Astrocyte (in vitro differentiated cells and primary cell): ENCODE measurements around the gene HOXD9. TPM values are rescaled to one million over a fixed set of nuclear protein-coding genes. Genes with fewer than 3 reads are reported as not detected.

Source experiments
- DNase-seq: peaks from one replicate; pipeline ENCODE4 v3.0.0-alpha.2; 2010; ENCODE audit warnings: low read depth
- FAIRE-seq: peaks from 2 replicates; lab custom pipeline; 2011; peaks lifted over from hg19 to GRCh38; lab: Jason Lieb, UNC
- H2AFZ ChIP-seq: 2 replicates; pipeline ENCODE4 v1.6.0; 2012; ENCODE audit warnings: low read depth, low read length, inconsistent platforms
- H3K27ac ChIP-seq: 2 replicates; pipeline ENCODE4 v1.5.1; 2011; ENCODE audit warnings: low read depth, low read length, inconsistent platforms
- H3K27me3 ChIP-seq: 2 replicates; pipeline ENCODE4 v1.6.0; 2011; ENCODE audit warnings: low read length, inconsistent platforms; ENCODE audit not compliant: insufficient read depth
- H3K36me3 ChIP-seq: 2 replicates; pipeline ENCODE4 v1.5.1; 2011; ENCODE audit warnings: low read length, inconsistent platforms; ENCODE audit not compliant: insufficient read depth
- H3K4me1 ChIP-seq: 2 replicates; pipeline ENCODE4 v1.5.1; 2011; ENCODE audit warnings: low read length, inconsistent platforms; ENCODE audit not compliant: insufficient read depth
- H3K4me2 ChIP-seq: 2 replicates; pipeline ENCODE4 v1.6.0; 2012; ENCODE audit warnings: low read length, inconsistent platforms
- H3K4me3 ChIP-seq: 2 replicates; pipeline ENCODE4 v1.5.1; 2011; ENCODE audit warnings: low read depth, mild to moderate bottlenecking, low read length, inconsistent platforms; ENCODE audit not compliant: insufficient read depth
- H3K79me2 ChIP-seq: 2 replicates; pipeline ENCODE4 v1.6.0; 2012; ENCODE audit warnings: mild to moderate bottlenecking, low read length, inconsistent platforms; ENCODE audit not compliant: insufficient read depth
- H3K9ac ChIP-seq: 2 replicates; pipeline ENCODE4 v1.6.0; 2012; ENCODE audit warnings: mild to moderate bottlenecking, low read length, inconsistent platforms
- H3K9me3 ChIP-seq: 2 replicates; pipeline ENCODE4 v1.5.1; 2012; ENCODE audit warnings: low read depth, mild to moderate bottlenecking, low read length, inconsistent platforms; ENCODE audit not compliant: insufficient read depth
- H4K20me1 ChIP-seq: 2 replicates; pipeline ENCODE4 v1.6.0; 2012; ENCODE audit warnings: low read length, inconsistent platforms; ENCODE audit not compliant: insufficient read depth
- H3K27ac Mint-ChIP-seq: one replicate; pipeline ENCODE4 v1.8.0; 2021; ENCODE audit warnings: mild to moderate bottlenecking, mixed read lengths; ENCODE audit not compliant: unreplicated experiment
- H3K27me3 Mint-ChIP-seq: one replicate; pipeline ENCODE4 v1.8.0; 2021; ENCODE audit warnings: low read depth, mixed read lengths; ENCODE audit not compliant: unreplicated experiment
- H3K36me3 Mint-ChIP-seq: one replicate; pipeline ENCODE4 v1.8.0; 2021; ENCODE audit warnings: low read depth, mixed read lengths; ENCODE audit not compliant: unreplicated experiment
- H3K4me1 Mint-ChIP-seq: one replicate; pipeline ENCODE4 v1.8.0; 2021; ENCODE audit warnings: low read depth, mixed read lengths; ENCODE audit not compliant: unreplicated experiment
- H3K4me3 Mint-ChIP-seq: one replicate; pipeline ENCODE4 v1.8.0; 2021; ENCODE audit warnings: mild to moderate bottlenecking, moderate library complexity, mixed read lengths; ENCODE audit not compliant: unreplicated experiment
- H3K9me3 Mint-ChIP-seq: one replicate; pipeline ENCODE4 v1.8.0; 2021; ENCODE audit warnings: mild to moderate bottlenecking, mixed read lengths; ENCODE audit not compliant: unreplicated experiment
- EZH2 ChIP-seq: IDR thresholded peaks from 2 replicates; pipeline ENCODE4 v1.6.1; 2012; ENCODE audit warnings: mild to moderate bottlenecking, low read length, inconsistent platforms; ENCODE audit not compliant: insufficient read depth
- total RNA-seq: library from RNA; stranded (reverse); gene quantifications from 2 replicates; pipeline ENCODE4 v1.2.1, GENCODE V29; 2021
- TF ChIP-seq, protein P1 (sequence below): IDR thresholded peaks from 2 replicates; pipeline ENCODE4 v1.5.1; 2011; ENCODE audit warnings: low read depth, mild to moderate bottlenecking, inconsistent platforms, low read length, moderate library complexity; ENCODE audit not compliant: insufficient read depth

HOXD9 gene
- total RNA-seq, 1 donor from 2014 or later: not detected

DNA sequence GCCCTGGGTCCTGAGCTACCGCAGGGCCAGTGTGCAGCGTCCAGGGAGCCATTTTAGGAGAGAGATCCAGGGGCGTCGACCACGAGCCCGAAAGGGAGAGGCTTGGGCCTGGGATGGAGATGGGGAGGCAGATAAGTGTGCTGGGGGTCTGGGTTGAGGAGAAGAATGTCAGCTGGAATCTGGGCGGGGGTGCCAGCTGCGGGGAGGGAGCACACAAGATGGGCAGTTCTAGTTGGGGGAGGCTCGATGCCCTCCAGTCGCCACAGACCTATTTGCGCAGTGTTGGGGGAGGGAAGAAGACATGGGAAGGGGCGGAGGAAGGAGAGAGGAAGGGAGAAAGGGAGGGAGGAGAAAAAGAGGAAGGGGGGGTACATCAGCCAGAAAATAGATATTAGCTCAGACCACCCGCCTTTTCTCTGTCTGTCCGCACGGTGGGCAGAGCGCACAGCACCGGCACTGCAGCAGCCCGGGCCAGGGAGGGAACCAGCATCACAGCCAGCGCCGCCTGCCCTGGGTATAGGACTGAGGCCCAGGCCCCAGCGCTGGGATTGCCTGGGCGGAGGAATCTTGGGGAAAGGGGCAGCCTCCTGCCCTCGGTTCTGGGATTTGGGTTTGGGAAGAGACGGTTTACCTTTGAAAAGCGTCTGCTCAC lies 17.3 kb upstream of the HOXD9 start:
- H3K9ac ChIP-seq: no peak overlapping the region
- peaks cover 4% of the 10 kb centered on the region for H3K4me1 Mint-ChIP-seq
- H3K36me3 ChIP-seq: no peaks in the 10 kb centered on the region
- no peak overlapping the region for H3K4me3 ChIP-seq
- H2AFZ ChIP-seq: no peak overlapping the region
- peaks cover 21% of the 10 kb centered on the region for H3K9me3 ChIP-seq
- peak overlapping the region; percentile 72 for H3K27ac Mint-ChIP-seq
- peaks cover 83% of the 10 kb centered on the region for H3K27me3 Mint-ChIP-seq
- no peaks in the 10 kb centered on the region for H3K36me3 Mint-ChIP-seq
- peaks cover 87% of the 10 kb centered on the region for H3K27me3 ChIP-seq
- peaks cover 23% of the 10 kb centered on the region for H3K9me3 Mint-ChIP-seq
- H3K4me3 Mint-ChIP-seq: no peak overlapping the region
- DNase-seq (no peak), FAIRE-seq (no peak)
- H3K79me2 ChIP-seq: no peaks in the 10 kb centered on the region
- no peak overlapping the region for H3K4me2 ChIP-seq
- TF ChIP-seq, protein P1, sequence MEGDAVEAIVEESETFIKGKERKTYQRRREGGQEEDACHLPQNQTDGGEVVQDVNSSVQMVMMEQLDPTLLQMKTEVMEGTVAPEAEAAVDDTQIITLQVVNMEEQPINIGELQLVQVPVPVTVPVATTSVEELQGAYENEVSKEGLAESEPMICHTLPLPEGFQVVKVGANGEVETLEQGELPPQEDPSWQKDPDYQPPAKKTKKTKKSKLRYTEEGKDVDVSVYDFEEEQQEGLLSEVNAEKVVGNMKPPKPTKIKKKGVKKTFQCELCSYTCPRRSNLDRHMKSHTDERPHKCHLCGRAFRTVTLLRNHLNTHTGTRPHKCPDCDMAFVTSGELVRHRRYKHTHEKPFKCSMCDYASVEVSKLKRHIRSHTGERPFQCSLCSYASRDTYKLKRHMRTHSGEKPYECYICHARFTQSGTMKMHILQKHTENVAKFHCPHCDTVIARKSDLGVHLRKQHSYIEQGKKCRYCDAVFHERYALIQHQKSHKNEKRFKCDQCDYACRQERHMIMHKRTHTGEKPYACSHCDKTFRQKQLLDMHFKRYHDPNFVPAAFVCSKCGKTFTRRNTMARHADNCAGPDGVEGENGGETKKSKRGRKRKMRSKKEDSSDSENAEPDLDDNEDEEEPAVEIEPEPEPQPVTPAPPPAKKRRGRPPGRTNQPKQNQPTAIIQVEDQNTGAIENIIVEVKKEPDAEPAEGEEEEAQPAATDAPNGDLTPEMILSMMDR: no peak
- no peak for TF ChIP-seq EZH2
- no peak overlapping the region for H3K27ac ChIP-seq
- no peaks in the 10 kb centered on the region for H3K4me1 ChIP-seq
- peaks cover 4% of the 10 kb centered on the region for H4K20me1 ChIP-seq

DNA sequence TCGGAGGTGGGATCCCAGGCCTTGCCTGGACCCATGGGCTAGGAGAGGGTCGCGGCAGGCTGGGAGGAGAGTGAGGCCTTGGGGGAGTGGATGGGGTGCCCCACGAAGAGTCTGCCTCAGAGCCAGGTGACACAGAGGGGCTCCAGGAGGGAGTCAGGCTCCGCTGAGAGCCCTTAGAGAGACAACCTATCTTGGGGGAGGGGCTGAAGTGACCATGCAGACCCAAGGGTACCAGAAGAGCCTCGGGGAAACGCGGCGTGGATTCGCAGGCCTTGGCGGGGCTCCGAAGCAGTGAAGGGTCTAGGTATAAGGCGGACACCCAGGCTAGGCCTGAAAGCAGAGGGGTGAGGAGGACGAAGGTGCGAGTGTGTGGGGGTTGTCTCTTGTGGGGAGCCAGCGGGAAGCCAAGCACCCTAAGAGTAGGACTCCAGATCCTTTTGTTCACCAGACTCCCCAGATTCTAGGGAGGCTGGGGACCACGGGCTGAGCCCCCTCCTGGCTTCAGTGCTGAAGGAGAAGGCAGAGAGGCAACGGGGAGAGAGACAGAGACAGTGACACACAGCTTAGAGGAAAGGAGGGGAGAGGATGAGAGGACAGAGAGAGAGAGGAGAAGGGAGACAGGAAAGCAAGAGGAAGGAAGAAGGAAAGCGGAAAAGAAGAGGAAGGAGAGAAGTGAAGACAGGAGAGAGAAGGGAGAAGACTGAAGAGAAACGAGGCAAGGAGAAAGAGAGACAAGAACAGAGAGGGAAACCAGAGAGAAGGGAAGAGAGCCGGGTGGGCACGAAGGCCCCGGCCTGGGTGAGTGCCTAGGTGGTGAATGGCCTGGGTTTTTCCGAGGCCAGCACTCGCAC lies 16.6 kb upstream of the HOXD9 start:
- H3K27ac ChIP-seq: no peak overlapping the region
- H3K4me1 ChIP-seq: no peaks in the 10 kb centered on the region
- H3K4me2 ChIP-seq: no peak overlapping the region
- peaks cover 87% of the 10 kb centered on the region for H3K27me3 ChIP-seq
- H3K9me3 Mint-ChIP-seq: peaks cover 19% of the 10 kb centered on the region
- no peak for TF ChIP-seq EZH2
- TF ChIP-seq, protein P1: no peak
- H4K20me1 ChIP-seq: peaks cover 4% of the 10 kb centered on the region
- H3K36me3 ChIP-seq: no peaks in the 10 kb centered on the region
- DNase-seq (no peak), FAIRE-seq (no peak)
- H3K36me3 Mint-ChIP-seq: no peaks in the 10 kb centered on the region
- H3K4me1 Mint-ChIP-seq: peaks cover 4% of the 10 kb centered on the region
- no peak overlapping the region for H2AFZ ChIP-seq
- peak overlapping the region; percentile 34 for H3K4me3 Mint-ChIP-seq
- peak overlapping the region; percentile 80 for H3K27ac Mint-ChIP-seq
- peaks cover 15% of the 10 kb centered on the region for H3K9me3 ChIP-seq
- H3K9ac ChIP-seq: no peak overlapping the region
- peaks cover 83% of the 10 kb centered on the region for H3K27me3 Mint-ChIP-seq
- H3K4me3 ChIP-seq: no peak overlapping the region
- H3K79me2 ChIP-seq: no peaks in the 10 kb centered on the region
